ENCODE measurements around the gene PCNX2.

GRCh38 chr1:233025567-233025966 lies 270.0 kb downstream of the PCNX2 start:
- TF ChIP-seq CTCF (IDR thresholded peaks at IDR 0.05 in 2 of 3, conservative IDR thresholded peaks at IDR 0.05 in 1 of 3; ENCODE audit: borderline replicate concordance in 1 of 3, insufficient read depth in 1 of 3, low read depth in 2 of 3, low read length in 2 of 3), result no peak; a peak in 1 of 6 replicates
- no peak for TF ChIP-seq POLR2A (IDR thresholded peaks at IDR 0.05; ENCODE audit: borderline replicate concordance, extremely low read depth, insufficient read depth, insufficient read length)
- TF ChIP-seq EZH2 (IDR thresholded peaks at IDR 0.05), result no peak
- no peak for TF ChIP-seq TCF7L2 (IDR thresholded peaks at IDR 0.05; ENCODE audit: borderline replicate concordance, extremely low read depth, insufficient read depth, insufficient read length)
- no peak for TF ChIP-seq YY1 (IDR thresholded peaks at IDR 0.05; ENCODE audit: extremely low read depth, insufficient replicate concordance, low read depth, low read length)
- TF ChIP-seq ZNF274 (IDR thresholded peaks at IDR 0.05; ENCODE audit: low read depth, low read length), result no peak
- TF ChIP-seq RAD21 (IDR thresholded peaks at IDR 0.05; ENCODE audit: low read depth), result no peak
- no peak for TF ChIP-seq EZH2phosphoT487 (IDR thresholded peaks at IDR 0.05; ENCODE audit: borderline replicate concordance)
- TF ChIP-seq SP1 (IDR thresholded peaks at IDR 0.05; ENCODE audit: low read depth), result no peak
- TF ChIP-seq ELF1 (IDR thresholded peaks at IDR 0.05; ENCODE audit: borderline replicate concordance, low read depth), result no peak
- TF ChIP-seq POLR2AphosphoS5 (IDR thresholded peaks at IDR 0.05; ENCODE audit: low read depth, low read length), result no peak
- TF ChIP-seq MAX (IDR thresholded peaks at IDR 0.05), result no peak
- TF ChIP-seq CBX3 (IDR thresholded peaks at IDR 0.05; ENCODE audit: low read depth), result no peak

Data from HCT116 (cell line).